WTC11 (cell line): ENCODE measurements around the gene TNPO1. TPM values are rescaled to one million over a fixed set of nuclear protein-coding genes. Genes with fewer than 3 reads are reported as not detected.
"Not testable (repeated sequence)": the region's sequence is repeated elsewhere in the genome, so short reads cannot be mapped to it uniquely, and the experiment has no call there.

Experiments
- ATAC-seq: fragments of 200-7000 bp; cut with Tn5 transposase; 2 replicates; pipeline ENCODE4 v1.10.0; 2021; ENCODE audit warnings: mild to moderate bottlenecking, moderate library complexity
- CTCF ChIA-PET: fragments of 300-600 bp; sonication (Branson Sonifier 250); formaldehyde crosslinking; loops from one replicate; lab custom pipeline; 2021; ENCODE audit warnings: antibody characterized with exemption; lab: Charles Lee
- POLR2A ChIA-PET: fragments of 350-600 bp; sonication (Branson Sonifier 250); formaldehyde crosslinking; loops from one replicate; lab custom pipeline; 2021; ENCODE audit warnings: antibody characterized with exemption; lab: Charles Lee
- DNase-seq: peaks from one replicate; pipeline ENCODE4 v3.0.0; 2021; ENCODE audit warnings: low spot score
- H3K27ac Mint-ChIP-seq: 2 replicates; pipeline ENCODE4 v1.8.0; 2021; ENCODE audit warnings: mixed read lengths
- H3K27me3 Mint-ChIP-seq: 2 replicates; pipeline ENCODE4 v1.8.0; 2021; ENCODE audit warnings: low read depth, mild to moderate bottlenecking, moderate library complexity, mixed read lengths
- H3K36me3 Mint-ChIP-seq: 2 replicates; pipeline ENCODE4 v1.8.0; 2021; ENCODE audit warnings: mixed read lengths
- H3K4me1 Mint-ChIP-seq: 2 replicates; pipeline ENCODE4 v1.8.0; 2022; ENCODE audit warnings: mixed read lengths
- H3K4me3 Mint-ChIP-seq: 2 replicates; pipeline ENCODE4 v1.8.0; 2021; ENCODE audit warnings: mild to moderate bottlenecking, moderate library complexity, mixed read lengths
- H3K9me3 Mint-ChIP-seq: 2 replicates; pipeline ENCODE4 v1.8.0; 2021; ENCODE audit warnings: mixed read lengths
- CBFB ChIP-seq: sonication (generic); formaldehyde crosslinking; IDR thresholded peaks from 2 replicates; pipeline ENCODE4 v1.8.1; 2022; ENCODE audit warnings: mild to moderate bottlenecking, low read depth, missing genetic modification reagents
- ELF4 ChIP-seq: sonication (generic); formaldehyde crosslinking; IDR thresholded peaks from 2 replicates; pipeline ENCODE4 v1.8.1; 2022; ENCODE audit warnings: low read depth, mild to moderate bottlenecking, moderate library complexity, missing genetic modification reagents
- ETV6 ChIP-seq: sonication (generic); formaldehyde crosslinking; IDR thresholded peaks from 2 replicates; pipeline ENCODE4 v1.8.1; 2022; ENCODE audit warnings: mild to moderate bottlenecking, missing genetic modification reagents
- FOXJ3 ChIP-seq: sonication (generic); formaldehyde crosslinking; IDR thresholded peaks from 2 replicates; pipeline ENCODE4 v1.9.0; 2021; ENCODE audit warnings: missing genetic modification reagents, mild to moderate bottlenecking, borderline replicate concordance
- GABPB1 ChIP-seq: sonication (generic); formaldehyde crosslinking; IDR thresholded peaks from 2 replicates; pipeline ENCODE4 v1.8.1; 2023; ENCODE audit warnings: mild to moderate bottlenecking, missing genetic modification reagents
- GRHL2 ChIP-seq: fragments of 250-450 bp; sonication (Bioruptor Pico); IDR thresholded peaks from 2 replicates; pipeline ENCODE4 v1.8.0; 2022; ENCODE audit warnings: mild to moderate bottlenecking, moderate library complexity; ENCODE audit not compliant: insufficient replicate concordance, severe bottlenecking
- IRF2 ChIP-seq: sonication (generic); formaldehyde crosslinking; IDR thresholded peaks from 2 replicates; pipeline ENCODE4 v1.8.0; 2022; ENCODE audit warnings: low read depth, missing genetic modification reagents, borderline replicate concordance
- JAZF1 ChIP-seq: fragments of 250-450 bp; sonication (Bioruptor Pico); IDR thresholded peaks from 2 replicates; pipeline ENCODE4 v1.9.0; 2021; ENCODE audit warnings: moderate library complexity, mild to moderate bottlenecking, inconsistent platforms
- NFATC4 ChIP-seq: fragments of 250-450 bp; sonication (Bioruptor Pico); IDR thresholded peaks from 2 replicates; pipeline ENCODE4 v1.9.0; 2021; ENCODE audit warnings: mild to moderate bottlenecking
- NFYB ChIP-seq: sonication (generic); formaldehyde crosslinking; conservative IDR thresholded peaks from 2 replicates; pipeline ENCODE4 v1.8.0; 2022; ENCODE audit warnings: low read depth, missing genetic modification reagents
- TEAD1 ChIP-seq: sonication (generic); formaldehyde crosslinking; IDR thresholded peaks from 2 replicates; pipeline ENCODE4 v1.8.0; 2022; ENCODE audit warnings: mild to moderate bottlenecking, missing genetic modification reagents
- TP53 ChIP-seq: sonication (generic); formaldehyde crosslinking; IDR thresholded peaks from 2 replicates; pipeline ENCODE4 v1.8.1; 2023; ENCODE audit warnings: mild to moderate bottlenecking, missing genetic modification reagents
- ZNF263 ChIP-seq: sonication (generic); formaldehyde crosslinking; IDR thresholded peaks from 2 replicates; pipeline ENCODE4 v1.8.1; 2022; ENCODE audit warnings: low read depth, mild to moderate bottlenecking, moderate library complexity, missing genetic modification reagents
- ZNF281 ChIP-seq: sonication (generic); formaldehyde crosslinking; IDR thresholded peaks from 2 replicates; pipeline ENCODE4 v1.8.0; 2023; ENCODE audit warnings: mild to moderate bottlenecking, missing genetic modification reagents
- ZNF396 ChIP-seq: fragments of 250-450 bp; sonication (Bioruptor Pico); IDR thresholded peaks from 2 replicates; pipeline ENCODE4 v1.8.0; 2021; ENCODE audit warnings: mild to moderate bottlenecking, moderate library complexity, borderline replicate concordance
- ZNF425 ChIP-seq: fragments of 250-450 bp; sonication (Bioruptor Pico); conservative IDR thresholded peaks from 2 replicates; pipeline ENCODE4 v1.9.0; 2021; ENCODE audit warnings: mild to moderate bottlenecking
- total RNA-seq: library from RNA; stranded (reverse); gene quantifications from 3 replicates; pipeline ENCODE4 v1.2.3, GENCODE V29; 2021
- TF ChIP-seq, protein P1 (sequence below): fragments of 200-600 bp; IDR thresholded peaks from 2 replicates; pipeline ENCODE4 v1.8.0; 2022; ENCODE audit warnings: antibody characterized with exemption

Gene TNPO1
- total RNA-seq, 1 experiment from 2014 or later: 150 TPM

DNA sequence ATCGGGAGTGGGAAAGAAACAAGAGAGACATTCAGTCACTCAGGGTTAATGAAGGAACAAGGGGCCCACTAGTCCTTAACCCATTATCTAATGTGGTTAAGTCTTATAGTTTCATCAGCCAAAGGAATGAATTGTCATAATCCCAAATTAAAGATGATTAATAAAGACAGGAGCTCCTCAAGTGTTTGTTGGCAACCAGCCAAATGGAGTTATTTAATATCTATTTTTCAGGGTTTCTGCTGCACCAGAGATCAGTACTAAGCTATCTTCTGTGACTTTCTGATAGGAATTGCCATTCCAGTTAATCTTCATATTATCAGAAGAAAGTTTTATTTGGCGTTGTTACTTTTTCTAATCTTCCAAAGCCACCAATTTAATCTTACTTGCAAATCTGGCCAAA, 105.4 kb downstream of the TNPO1 start:
- CTCF ChIA-PET: interaction anchor here (1.9 kb wide), 1 partner anchor 294 kb away, joined by 12 read pairs; no protein-coding TSS in a partner anchor
- Mint-ChIP-seq H3K4me1 (peaks cover 7% of the 10 kb centered on the region), H3K4me3 (no peak overlapping the region), H3K9me3 (peaks cover 14% of the 10 kb centered on the region), H3K27ac (no peak overlapping the region), H3K36me3 (peaks cover 16% of the 10 kb centered on the region), H3K27me3 (no peaks in the 10 kb centered on the region)
- ATAC-seq (no peak), DNase-seq (no peak)
- POLR2A ChIA-PET: no interaction called here
- TF ChIP-seq, protein P1, sequence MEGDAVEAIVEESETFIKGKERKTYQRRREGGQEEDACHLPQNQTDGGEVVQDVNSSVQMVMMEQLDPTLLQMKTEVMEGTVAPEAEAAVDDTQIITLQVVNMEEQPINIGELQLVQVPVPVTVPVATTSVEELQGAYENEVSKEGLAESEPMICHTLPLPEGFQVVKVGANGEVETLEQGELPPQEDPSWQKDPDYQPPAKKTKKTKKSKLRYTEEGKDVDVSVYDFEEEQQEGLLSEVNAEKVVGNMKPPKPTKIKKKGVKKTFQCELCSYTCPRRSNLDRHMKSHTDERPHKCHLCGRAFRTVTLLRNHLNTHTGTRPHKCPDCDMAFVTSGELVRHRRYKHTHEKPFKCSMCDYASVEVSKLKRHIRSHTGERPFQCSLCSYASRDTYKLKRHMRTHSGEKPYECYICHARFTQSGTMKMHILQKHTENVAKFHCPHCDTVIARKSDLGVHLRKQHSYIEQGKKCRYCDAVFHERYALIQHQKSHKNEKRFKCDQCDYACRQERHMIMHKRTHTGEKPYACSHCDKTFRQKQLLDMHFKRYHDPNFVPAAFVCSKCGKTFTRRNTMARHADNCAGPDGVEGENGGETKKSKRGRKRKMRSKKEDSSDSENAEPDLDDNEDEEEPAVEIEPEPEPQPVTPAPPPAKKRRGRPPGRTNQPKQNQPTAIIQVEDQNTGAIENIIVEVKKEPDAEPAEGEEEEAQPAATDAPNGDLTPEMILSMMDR: no peak
- TF ChIP-seq NFATC4 (CRISPR knock-in tag) (no peak), ELF4 (CRISPR knock-in tag) (no peak), ZNF281 (CRISPR knock-in tag) (no peak), TEAD1 (no peak), ETV6 (CRISPR knock-in tag) (no peak), NFYB (CRISPR knock-in tag) (no peak), GRHL2 (CRISPR knock-in tag) (no peak), CBFB (no peak), ZNF396 (CRISPR knock-in tag) (no peak), TP53 (no peak)

GRCh38 chr5:72922422-72922821, 106.0 kb downstream of the TNPO1 start:
- no peak overlapping the region for H3K4me3 Mint-ChIP-seq
- H3K36me3 Mint-ChIP-seq: peaks cover 16% of the 10 kb centered on the region
- ATAC-seq (no peak), DNase-seq (no peak)
- CTCF ChIA-PET: no interaction called here
- H3K27ac Mint-ChIP-seq: no peak overlapping the region
- POLR2A ChIA-PET: no interaction called here
- TF ChIP-seq FOXJ3 (CRISPR knock-in tag) (no peak), GABPB1 (CRISPR knock-in tag) (no peak), JAZF1 (CRISPR knock-in tag) (no peak), IRF2 (CRISPR knock-in tag) (no peak), TP53 (no peak)
- peaks cover 14% of the 10 kb centered on the region for H3K9me3 Mint-ChIP-seq
- H3K4me1 Mint-ChIP-seq: peaks cover 7% of the 10 kb centered on the region
- no peaks in the 10 kb centered on the region for H3K27me3 Mint-ChIP-seq

DNA sequence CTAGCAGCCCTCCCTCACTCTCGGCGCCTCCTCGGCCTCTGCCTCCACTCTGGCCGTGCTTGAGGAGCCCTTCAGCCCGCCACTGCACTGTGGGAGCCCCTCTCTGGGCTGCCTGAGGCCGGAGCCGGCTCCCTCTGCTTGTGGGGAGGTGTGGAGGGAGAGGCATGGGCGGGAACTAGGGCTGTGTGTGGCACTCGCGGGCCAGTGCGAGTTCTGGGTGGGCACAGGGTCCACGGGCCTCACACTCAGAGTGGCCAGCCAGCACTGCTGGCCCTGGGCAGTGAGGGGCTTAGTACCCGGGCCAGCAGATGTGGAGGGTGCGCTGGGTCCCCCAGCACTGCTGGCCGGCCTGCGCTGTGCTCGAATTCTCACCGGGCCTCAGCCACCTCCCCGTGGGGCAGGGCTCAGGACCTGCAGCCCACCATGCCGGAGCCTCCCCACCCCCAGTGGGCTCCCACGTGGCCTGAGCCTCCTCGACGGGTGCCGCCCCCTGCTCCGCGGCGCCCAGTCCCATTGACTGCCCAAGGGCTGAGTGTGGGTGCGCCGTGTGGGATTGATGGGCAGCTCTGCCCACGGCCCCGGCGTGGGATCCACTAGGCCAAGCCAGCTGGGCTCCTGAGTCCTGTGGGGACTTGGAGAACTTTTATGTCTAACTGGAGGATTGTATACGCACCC, 109.0 kb downstream of the TNPO1 start:
- TF ChIP-seq ZNF425: no peak
- 0 out of 2 replicates have a peak, but pooled peaks have one; percentile 34 for TF ChIP-seq ZNF263 (CRISPR knock-in tag)

GRCh38 chr5:72932686-72933085, 116.2 kb downstream of the TNPO1 start:
- H3K4me1 Mint-ChIP-seq: not testable (repeated sequence)

More for the DNA sequence above, 109.0 kb downstream of the TNPO1 start:
- Mint-ChIP-seq H3K36me3 (peaks cover 16% of the 10 kb centered on the region), H3K27ac (no peak overlapping the region), H3K27me3 (no peaks in the 10 kb centered on the region; the same call in 1 of the 2 replicates), H3K9me3 (peaks cover 14% of the 10 kb centered on the region), H3K4me3 (no peak overlapping the region), H3K4me1 (peaks cover 16% of the 10 kb centered on the region)
- ChIA-PET POLR2A (no interaction called here), CTCF (no interaction called here)
- DNase-seq (no peak), ATAC-seq (no peak)

GRCh38 chr5:72934953-72935725, 118.7 kb downstream of the TNPO1 start:
- H3K27me3 Mint-ChIP-seq, ATAC-seq, POLR2A ChIA-PET, H3K4me1 Mint-ChIP-seq, H3K27ac Mint-ChIP-seq, DNase-seq, CTCF ChIA-PET, H3K4me3 Mint-ChIP-seq: not testable (repeated sequence)
- H3K36me3 Mint-ChIP-seq: peaks cover 24% of the 10 kb centered on the region
- H3K9me3 Mint-ChIP-seq: peaks cover 35% of the 10 kb centered on the region

More at GRCh38 chr5:72932686-72933085, 116.2 kb downstream of the TNPO1 start:
- H3K27me3 Mint-ChIP-seq, H3K27ac Mint-ChIP-seq, H3K4me3 Mint-ChIP-seq, CTCF ChIA-PET, POLR2A ChIA-PET, ATAC-seq, DNase-seq: not testable (repeated sequence)
- Mint-ChIP-seq H3K9me3 (peaks cover 35% of the 10 kb centered on the region), H3K36me3 (peaks cover 24% of the 10 kb centered on the region)
